Measurements from ENCODE around the gene C5orf15. TPM values are rescaled to one million over a fixed set of nuclear protein-coding genes. Genes with fewer than 3 reads are reported as not detected.

C5orf15 gene
- total RNA-seq, 3 donors from 2014 or later (not counting 1 experiment from before 2014, with no cell fraction given), result 15.2 to 19.9 (median 18.0) TPM

Other genes starting within 250 kb of the C5orf15 start
- gene VDAC1, start 36.4 kb upstream of the C5orf15 start, total RNA-seq, result 10 to 100 TPM; 54.0 to 63.3 (median 60.2) TPM
- 100 to 1,000 TPM in 2 of 3 donors, 10 to 100 TPM in 1; 97.7 to 203 (median 158) TPM for gene TCF7, start 146.1 kb upstream of the C5orf15 start, total RNA-seq
- 100 to 1,000 TPM; 301 to 338 (median 315) TPM for gene SKP1, start 208.3 kb upstream of the C5orf15 start, total RNA-seq

Data from natural killer cell (primary cell).